ACC112 (cell line): ENCODE data around the gene GOLGA6B.
"Not testable (repeated sequence)": the region's sequence is repeated elsewhere in the genome, so short reads cannot be mapped to it uniquely, and the experiment has no call there.

ENCODE experiments used
- H2AFZ ChIP-seq: fragments of 200-600 bp; sonication (generic); one replicate; pipeline ENCODE4 v1.6.0; 2017; ENCODE audit warnings: antibody characterized with exemption, low read length; ENCODE audit not compliant: unreplicated experiment
- H3K27ac ChIP-seq: fragments of 200-600 bp; sonication (generic); 2 replicates; pipeline ENCODE4 v1.5.1; 2014; ENCODE audit warnings: low read depth, mild to moderate bottlenecking, antibody characterized with exemption, low read length, moderate library complexity
- H3K27me3 ChIP-seq: fragments of 200-600 bp; sonication (generic); 2 replicates; pipeline ENCODE4 v1.6.1; 2014; ENCODE audit warnings: mild to moderate bottlenecking, antibody characterized with exemption, low read length, moderate library complexity, mixed read lengths; ENCODE audit not compliant: insufficient read depth
- H3K36me3 ChIP-seq: fragments of 200-600 bp; sonication (generic); 2 replicates; pipeline ENCODE4 v1.6.1; 2016; ENCODE audit warnings: mild to moderate bottlenecking, antibody characterized with exemption, low read length, moderate library complexity, mixed read lengths; ENCODE audit not compliant: insufficient read depth
- H3K4me1 ChIP-seq: fragments of 200-600 bp; sonication (generic); one replicate; pipeline ENCODE4 v1.6.1; 2016; ENCODE audit warnings: low read length, mixed read lengths; ENCODE audit not compliant: insufficient read depth, unreplicated experiment, control insufficient read depth
- H3K4me3 ChIP-seq: fragments of 200-600 bp; sonication (generic); 2 replicates; pipeline ENCODE4 v1.5.1; 2014; ENCODE audit warnings: mild to moderate bottlenecking, low read depth, low read length
- H3K79me2 ChIP-seq: fragments of 200-600 bp; sonication (generic); one replicate; pipeline ENCODE4 v1.6.0; 2016; ENCODE audit warnings: low read length; ENCODE audit not compliant: control insufficient read depth, unreplicated experiment, insufficient read depth

The GOLGA6B gene

DNA sequence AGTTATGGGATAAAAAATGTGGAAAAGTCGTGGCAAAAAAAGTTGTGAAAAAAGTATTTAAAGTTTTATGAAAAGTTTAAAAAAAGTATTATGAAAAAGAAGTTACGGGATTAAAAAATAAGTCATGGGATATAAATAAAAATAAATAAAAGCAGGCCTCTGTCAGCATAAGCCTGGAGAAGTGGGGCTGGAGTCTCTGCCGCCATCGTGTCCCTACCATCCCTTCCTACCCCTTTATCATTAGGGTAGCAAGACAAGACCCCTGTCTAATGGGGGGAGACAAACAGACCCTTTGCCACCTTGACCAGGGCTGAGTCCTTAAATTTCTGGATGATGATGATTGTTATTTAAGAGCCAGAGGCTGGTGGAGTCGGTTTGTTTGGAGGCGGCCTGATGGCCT lies 15.3 kb downstream of the GOLGA6B start:
- H3K4me1 ChIP-seq, H3K4me3 ChIP-seq, H3K27ac ChIP-seq, H3K79me2 ChIP-seq, H3K27me3 ChIP-seq, H2AFZ ChIP-seq, H3K36me3 ChIP-seq: not testable (repeated sequence)

DNA sequence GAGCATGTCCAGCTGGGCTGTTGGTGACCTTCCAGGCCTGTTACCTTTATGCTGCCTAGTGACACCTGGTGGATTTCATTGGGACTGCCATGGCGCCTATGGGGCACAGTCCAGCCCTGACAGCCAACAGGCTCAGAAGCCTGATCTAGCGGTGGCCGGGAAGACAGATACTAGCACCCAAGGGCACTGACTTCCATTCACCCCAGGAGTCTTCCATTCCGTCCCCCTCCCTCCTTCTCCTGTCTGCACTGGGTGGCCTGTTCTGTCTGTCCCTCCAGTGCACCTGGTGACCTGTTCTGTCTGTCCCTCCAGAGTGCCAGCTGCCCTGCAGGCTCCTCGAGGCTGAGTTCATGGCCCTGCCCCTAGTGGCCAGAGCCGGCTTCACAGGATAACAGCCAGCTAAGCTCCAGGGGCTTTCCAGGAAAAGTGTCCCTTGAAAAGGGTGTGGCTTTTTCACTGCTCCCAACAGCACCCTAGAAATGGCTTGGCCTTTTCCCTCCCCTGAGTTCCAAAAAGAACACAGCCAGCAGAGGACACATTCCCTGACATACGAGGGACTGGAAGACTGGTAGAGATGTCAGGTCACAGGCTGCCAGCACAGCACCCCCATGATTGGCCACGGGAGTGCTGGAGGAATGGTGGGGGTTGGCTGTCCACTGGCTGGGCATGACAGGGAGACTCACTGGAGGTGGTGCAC lies 16.3 kb downstream of the GOLGA6B start:
- H3K36me3 ChIP-seq, H3K27ac ChIP-seq, H3K4me1 ChIP-seq, H3K27me3 ChIP-seq, H3K79me2 ChIP-seq: not testable (repeated sequence)
- Histone ChIP-seq H3K4me3 (peak overlapping the region; percentile 68), H2AFZ (peak overlapping the region; percentile 85)

GRCh38 chr15:72671525-72671924 lies 17.0 kb downstream of the GOLGA6B start:
- Histone ChIP-seq H3K79me2 (no peaks in the 10 kb centered on the region), H3K4me3 (no peak overlapping the region), H2AFZ (peak overlapping the region; percentile 85), H3K27me3 (peaks cover 7% of the 10 kb centered on the region), H3K27ac (no peak overlapping the region), H3K4me1 (no peaks in the 10 kb centered on the region), H3K36me3 (no peaks in the 10 kb centered on the region)

DNA sequence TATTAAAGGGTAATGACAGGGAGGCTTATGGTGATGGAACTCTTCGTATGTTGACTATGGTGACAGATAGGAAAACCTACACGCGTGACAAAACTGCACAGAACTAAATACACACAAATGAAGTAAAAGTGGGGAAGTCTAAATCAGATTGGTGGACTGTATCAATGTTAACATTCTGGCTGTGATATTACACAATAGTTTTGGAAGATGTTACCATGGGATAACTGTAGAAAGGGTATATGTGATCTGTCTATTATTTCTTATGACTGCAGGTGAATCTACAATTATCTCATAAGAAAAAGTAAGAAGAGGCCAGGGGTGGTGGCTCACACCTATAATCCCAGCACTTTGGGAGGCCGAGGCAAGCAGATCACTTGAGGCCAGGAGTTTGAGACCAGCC lies 22.3 kb downstream of the GOLGA6B start:
- H3K27ac ChIP-seq: no peak overlapping the region
- no peaks in the 10 kb centered on the region for H3K4me1 ChIP-seq
- H3K36me3 ChIP-seq: no peaks in the 10 kb centered on the region

GRCh38 chr15:72680931-72681330 lies 26.4 kb downstream of the GOLGA6B start:
- peaks cover 5% of the 10 kb centered on the region for H3K4me1 ChIP-seq
- H2AFZ ChIP-seq: no peak overlapping the region

More for the DNA sequence above, 22.3 kb downstream of the GOLGA6B start:
- H3K4me3 ChIP-seq: no peak overlapping the region
- no peaks in the 10 kb centered on the region for H3K79me2 ChIP-seq
- H2AFZ ChIP-seq: no peak overlapping the region
- H3K27me3 ChIP-seq: peaks cover 40% of the 10 kb centered on the region

DNA sequence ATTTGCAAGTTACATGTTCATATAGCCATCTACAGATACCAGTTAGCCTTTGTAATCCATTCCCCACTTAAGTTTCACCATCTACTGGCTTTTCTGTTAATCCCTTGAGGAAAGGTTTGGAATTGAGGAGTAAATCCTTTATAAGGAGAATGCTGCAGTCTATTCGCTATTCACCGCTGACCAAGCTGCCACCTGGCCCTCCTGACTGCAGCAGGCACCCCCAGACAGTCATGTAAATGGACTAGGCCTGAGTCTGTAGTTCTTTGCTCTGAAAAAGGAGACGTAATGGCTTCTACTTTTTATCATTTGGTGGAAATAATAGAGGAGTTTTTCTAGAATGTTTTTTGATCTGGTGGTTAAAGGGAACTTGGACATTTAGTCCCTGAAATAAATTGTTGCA lies 28.3 kb downstream of the GOLGA6B start:
- Histone ChIP-seq H3K36me3 (no peaks in the 10 kb centered on the region), H3K4me1 (peaks cover 5% of the 10 kb centered on the region), H3K27me3 (peaks cover 31% of the 10 kb centered on the region), H3K27ac (no peak overlapping the region), H3K4me3 (no peak overlapping the region), H3K79me2 (no peaks in the 10 kb centered on the region), H2AFZ (no peak overlapping the region)

More at GRCh38 chr15:72680931-72681330, 26.4 kb downstream of the GOLGA6B start:
- Histone ChIP-seq H3K36me3 (no peaks in the 10 kb centered on the region), H3K79me2 (no peaks in the 10 kb centered on the region), H3K27ac (no peak overlapping the region), H3K27me3 (peaks cover 36% of the 10 kb centered on the region), H3K4me3 (no peak overlapping the region)

DNA sequence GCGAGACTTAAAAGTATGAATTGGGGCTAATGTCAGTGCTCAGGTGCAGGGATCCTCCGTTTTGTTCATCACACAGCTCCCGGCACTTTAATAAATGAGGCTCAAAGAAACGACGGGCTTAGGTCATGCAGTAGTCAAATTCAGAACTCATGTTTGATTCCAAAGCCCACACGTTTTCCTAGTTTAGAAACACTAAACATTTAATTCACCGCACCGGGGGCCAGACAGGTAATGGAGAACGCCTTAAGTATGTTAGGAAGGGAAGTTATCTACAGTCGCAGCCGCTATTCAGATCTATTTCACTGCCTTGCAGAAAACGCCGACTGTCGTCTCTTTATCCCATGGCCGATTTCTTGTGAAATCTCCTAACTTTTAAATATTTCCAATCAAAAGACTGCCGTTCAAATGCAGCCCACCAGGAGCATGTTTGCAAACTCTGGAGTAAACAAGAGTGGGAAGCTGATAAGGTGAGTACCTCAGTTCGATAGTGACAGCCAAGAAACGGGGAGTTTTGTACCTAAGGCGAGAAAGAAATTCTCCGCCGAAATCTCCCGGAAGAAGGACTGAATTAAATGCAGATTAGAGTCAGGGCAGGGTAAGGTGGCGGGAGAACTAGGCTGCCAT lies 30.9 kb downstream of the GOLGA6B start:
- peak overlapping the region; percentile 95 for H3K4me3 ChIP-seq
- H3K4me1 ChIP-seq: peaks cover 5% of the 10 kb centered on the region
- no peaks in the 10 kb centered on the region for H3K36me3 ChIP-seq
- peak overlapping the region; percentile 100 for H2AFZ ChIP-seq
- peak overlapping the region; percentile 76 for H3K27ac ChIP-seq
- no peaks in the 10 kb centered on the region for H3K79me2 ChIP-seq
- H3K27me3 ChIP-seq: peaks cover 6% of the 10 kb centered on the region; the same call in 1 of the 2 replicates

GRCh38 chr15:72685925-72686794 lies 31.7 kb downstream of the GOLGA6B start, which contains the start of the genes BBS4 and HIGD2B:
Gene BBS4, plus strand, starts transcription at chr15:72686207. Its CDS starts 21 bp downstream, at chr15:72686228.
Gene HIGD2B, minus strand, starts transcription at chr15:72686182. Its CDS starts 9,808 bp downstream, at chr15:72676374.
- Histone ChIP-seq H3K79me2 (no peaks in the 10 kb centered on the region), H3K36me3 (no peaks in the 10 kb centered on the region), H3K27ac (peak within 1 kb of the TSS; percentile 76), H2AFZ (peak within 1 kb of the TSS; percentile 100), H3K4me3 (peak within 1 kb of the TSS; percentile 95), H3K27me3 (no peaks in the 10 kb centered on the region), H3K4me1 (peaks cover 5% of the 10 kb centered on the region)

- Histone ChIP-seq H2AFZ (no peak overlapping the region), H3K4me1 (peaks cover 5% of the 10 kb centered on the region), H3K79me2 (peaks cover 2% of the 10 kb centered on the region), H3K27ac (no peak overlapping the region), H3K4me3 (no peak overlapping the region), H3K36me3 (no peaks in the 10 kb centered on the region), H3K27me3 (no peaks in the 10 kb centered on the region)
These were observed 34.2 kb downstream of the GOLGA6B start for GRCh38 chr15:72688697-72689096.

GRCh38 chr15:72690938-72691337 lies 36.4 kb downstream of the GOLGA6B start:
- Histone ChIP-seq H3K4me1 (no peaks in the 10 kb centered on the region), H2AFZ (no peak overlapping the region), H3K4me3 (no peak overlapping the region), H3K36me3 (no peaks in the 10 kb centered on the region), H3K79me2 (peaks cover 2% of the 10 kb centered on the region), H3K27ac (no peak overlapping the region), H3K27me3 (no peaks in the 10 kb centered on the region)
